ENCODE results near the gene ZC3H12A. TPM values are rescaled to one million over a fixed set of nuclear protein-coding genes. Genes with fewer than 3 reads are reported as not detected.

Gene ZC3H12A
- total RNA-seq, 1 donor: 38.9 TPM

GRCh38 chr1:37481289-37482003 is 7.1 kb downstream of the ZC3H12A start:
- H3K4me3 ChIP-seq (ENCODE audit: low read depth, low read length): no peak overlapping the region
- no peak for DNase-seq (ENCODE audit: low read depth)
- TF ChIP-seq CTCF (IDR thresholded peaks at IDR 0.05; ENCODE audit: insufficient read depth, low read depth, low read length): no peak

GRCh38 chr1:37482004-37482785 is 7.8 kb downstream of the ZC3H12A start:
- DNase-seq (ENCODE audit: low read depth): no peak
- H3K4me3 ChIP-seq (ENCODE audit: low read depth, low read length): no peak overlapping the region
- TF ChIP-seq CTCF (IDR thresholded peaks at IDR 0.05; ENCODE audit: insufficient read depth, low read depth, low read length): no peak

GRCh38 chr1:37482796-37483744 is 8.7 kb downstream of the ZC3H12A start:
- H3K4me3 ChIP-seq (ENCODE audit: low read depth, low read length): no peak overlapping the region
- TF ChIP-seq CTCF (IDR thresholded peaks at IDR 0.05; ENCODE audit: insufficient read depth, low read depth, low read length): no peak
- no peak for DNase-seq (ENCODE audit: low read depth)

- no peak for DNase-seq (ENCODE audit: low read depth)
- no peak overlapping the region for H3K4me3 ChIP-seq (ENCODE audit: low read depth, low read length)
- TF ChIP-seq CTCF (IDR thresholded peaks at IDR 0.05; ENCODE audit: insufficient read depth, low read depth, low read length): no peak
Observed at GRCh38 chr1:37483785-37484184, 9.4 kb downstream of the ZC3H12A start.

GRCh38 chr1:37484325-37485051 is 10.1 kb downstream of the ZC3H12A start:
- no peak for DNase-seq (ENCODE audit: low read depth)
- no peak overlapping the region for H3K4me3 ChIP-seq (ENCODE audit: low read depth, low read length)
- no peak for TF ChIP-seq CTCF (IDR thresholded peaks at IDR 0.05; ENCODE audit: insufficient read depth, low read depth, low read length)

All from fibroblast of villous mesenchyme (primary cell).